Astrocyte of the hippocampus (primary cell): ENCODE data around the gene NOL4L.
"Not testable (repeated sequence)": the region's sequence is repeated elsewhere in the genome, so short reads cannot be mapped to it uniquely, and the experiment has no call there.

Experiments
- DNase-seq: peaks from one replicate; pipeline ENCODE4 v3.0.0; 2011; ENCODE audit warnings: low read depth, low spot score

The NOL4L gene

DNA sequence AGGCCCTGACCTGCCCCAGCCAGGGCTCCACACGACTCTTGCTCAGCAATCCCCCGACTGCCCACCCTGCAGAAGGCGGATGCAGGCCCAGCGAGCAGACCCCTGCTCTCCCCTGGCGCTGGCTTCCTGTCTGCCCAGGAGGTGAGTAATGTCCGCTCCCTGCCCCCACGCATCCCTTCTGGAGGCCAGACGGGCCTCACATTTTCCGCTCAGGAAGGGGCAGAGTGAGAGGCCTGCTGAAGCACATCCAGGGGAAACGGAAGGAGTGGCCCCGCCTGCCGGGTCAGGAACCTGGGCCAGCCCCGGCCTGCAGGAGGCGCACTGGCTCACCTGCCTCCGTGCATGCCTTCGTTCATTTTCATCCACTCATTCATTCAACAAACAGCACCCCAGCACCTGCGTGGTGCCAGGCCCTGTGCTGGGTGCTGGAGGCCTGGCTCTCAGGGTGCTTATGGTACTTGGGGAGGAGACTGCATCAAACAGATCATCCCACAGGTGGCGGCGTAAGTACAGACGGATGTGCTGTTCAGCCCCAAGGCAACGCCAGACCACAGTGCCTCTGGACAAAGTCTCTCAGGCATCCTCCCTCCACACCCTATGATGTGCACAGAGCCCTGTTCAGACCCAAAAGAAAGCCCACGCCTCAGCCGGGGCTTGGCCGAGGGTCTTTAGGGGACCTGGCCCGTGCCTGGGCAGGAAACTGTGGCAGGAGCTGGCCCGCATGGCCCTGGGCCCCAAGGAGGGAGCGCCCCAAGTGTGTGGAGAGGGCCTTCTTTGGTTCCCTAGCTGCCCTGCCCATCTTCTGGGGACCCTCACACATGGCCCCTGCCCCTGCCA is 114.9 kb downstream of the NOL4L start:
- peak; percentile 67 for DNase-seq

DNA sequence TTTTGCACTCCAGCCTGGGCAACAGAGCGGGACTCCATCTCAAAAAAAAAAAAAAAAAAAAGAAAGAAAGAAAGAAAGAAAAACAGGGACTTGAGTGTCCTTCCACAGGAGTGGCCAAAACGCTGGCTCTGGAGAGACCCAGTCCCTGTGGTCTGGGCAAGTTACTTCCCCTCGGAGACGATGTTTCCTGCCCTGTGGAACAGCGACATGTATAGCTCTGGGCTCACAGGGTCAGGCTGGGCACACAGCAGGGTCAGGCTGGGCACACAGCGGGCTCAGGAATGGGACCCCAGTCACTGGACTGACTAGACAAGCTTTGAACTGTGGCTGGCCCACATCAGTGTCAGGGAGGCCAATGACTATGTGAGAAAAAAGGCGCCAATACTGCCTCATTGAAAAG is 116.3 kb downstream of the NOL4L start:
- no peak for DNase-seq

DNA sequence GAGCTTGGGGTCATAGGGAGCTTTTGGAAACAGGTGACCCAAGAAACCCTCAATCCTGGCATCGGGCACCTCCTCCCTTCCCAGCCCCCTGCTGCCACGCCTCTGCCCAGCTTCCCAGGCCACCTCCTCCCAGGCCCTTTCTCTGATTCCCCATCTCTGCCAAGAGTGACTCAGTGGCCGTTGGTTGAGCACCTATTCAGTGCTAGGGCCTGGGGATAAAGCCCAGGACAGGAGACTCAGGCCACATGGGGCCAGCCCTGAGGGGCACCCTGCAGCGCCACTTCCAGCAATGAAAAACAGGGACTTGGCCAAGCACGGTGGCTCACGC is 116.9 kb downstream of the NOL4L start:
- DNase-seq: no peak

DNA sequence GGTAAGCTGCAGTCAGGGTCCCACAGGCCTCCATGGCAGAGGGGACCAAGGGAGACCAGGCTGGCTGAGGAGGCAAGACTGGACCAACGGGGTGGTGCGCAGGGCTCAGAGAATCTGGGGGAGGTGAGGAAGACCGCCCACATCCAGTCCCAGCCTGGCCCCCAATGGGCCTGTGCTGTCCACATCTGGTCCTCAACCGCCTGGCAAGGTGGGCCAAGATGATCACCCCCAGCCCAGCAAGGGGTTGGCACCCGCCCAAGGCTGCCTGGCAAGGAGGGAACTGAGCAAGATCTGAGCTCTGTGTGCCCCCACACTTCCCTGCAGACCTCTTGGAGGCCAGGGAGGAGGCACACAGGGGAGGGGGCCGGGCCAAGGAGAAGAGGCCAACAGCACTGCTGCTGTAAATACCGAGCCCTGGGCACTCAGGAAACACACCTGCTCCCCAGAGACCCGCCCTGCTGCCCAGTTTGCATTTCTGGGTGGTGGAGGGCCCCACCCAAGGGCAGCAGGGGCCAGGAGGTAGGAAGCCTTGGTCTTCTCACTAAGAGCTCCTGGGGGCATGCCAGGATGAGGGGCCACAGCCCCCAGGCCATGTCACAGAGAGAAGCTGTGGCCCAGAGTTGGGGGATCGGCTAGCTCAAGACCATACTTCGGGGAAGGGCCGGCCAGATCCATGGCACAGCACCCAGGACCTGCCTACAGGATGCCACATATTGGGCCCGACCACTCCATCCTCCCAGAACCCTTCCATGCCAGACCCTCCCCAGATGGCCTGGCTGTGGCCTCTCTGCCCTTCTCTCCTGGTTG is 117.4 kb downstream of the NOL4L start:
- DNase-seq: no peak

DNA sequence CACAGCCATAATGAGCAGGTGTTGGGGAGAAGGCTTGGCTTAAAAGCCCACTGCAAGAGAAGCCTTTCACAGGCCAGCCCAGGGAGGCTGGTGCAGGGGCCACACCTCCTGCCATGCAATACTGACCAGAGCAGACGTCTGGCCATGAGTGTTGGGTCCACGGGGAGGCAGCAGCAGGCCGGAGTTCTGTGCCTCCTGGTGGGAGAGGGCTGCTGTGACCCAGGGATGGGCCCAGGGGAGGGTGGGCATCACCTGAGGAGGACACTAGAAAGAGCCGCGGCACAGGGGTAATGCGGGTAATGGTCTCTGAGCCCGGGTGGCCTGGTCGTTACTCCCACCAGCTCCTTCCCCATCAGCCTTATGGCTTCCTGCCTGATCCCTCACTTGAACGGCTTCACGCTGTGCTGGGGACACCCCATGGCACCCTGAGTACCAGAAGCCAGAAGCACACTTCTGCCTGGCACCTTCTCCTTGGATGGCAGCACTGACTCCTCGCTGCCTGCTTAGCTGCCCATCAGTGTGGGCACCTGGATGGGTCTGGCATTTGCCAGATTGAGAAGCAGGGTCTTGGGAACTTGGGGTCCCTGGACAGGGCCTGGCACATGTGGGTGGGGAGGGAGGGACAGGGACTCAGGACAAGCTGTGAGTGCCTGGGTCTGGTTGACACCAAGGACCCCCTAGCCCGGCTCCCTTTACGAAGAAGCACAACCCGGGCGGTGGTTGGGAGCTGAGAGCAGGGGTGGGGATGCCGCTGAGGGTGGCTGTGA is 118.2 kb downstream of the NOL4L start:
- no peak for DNase-seq

DNA sequence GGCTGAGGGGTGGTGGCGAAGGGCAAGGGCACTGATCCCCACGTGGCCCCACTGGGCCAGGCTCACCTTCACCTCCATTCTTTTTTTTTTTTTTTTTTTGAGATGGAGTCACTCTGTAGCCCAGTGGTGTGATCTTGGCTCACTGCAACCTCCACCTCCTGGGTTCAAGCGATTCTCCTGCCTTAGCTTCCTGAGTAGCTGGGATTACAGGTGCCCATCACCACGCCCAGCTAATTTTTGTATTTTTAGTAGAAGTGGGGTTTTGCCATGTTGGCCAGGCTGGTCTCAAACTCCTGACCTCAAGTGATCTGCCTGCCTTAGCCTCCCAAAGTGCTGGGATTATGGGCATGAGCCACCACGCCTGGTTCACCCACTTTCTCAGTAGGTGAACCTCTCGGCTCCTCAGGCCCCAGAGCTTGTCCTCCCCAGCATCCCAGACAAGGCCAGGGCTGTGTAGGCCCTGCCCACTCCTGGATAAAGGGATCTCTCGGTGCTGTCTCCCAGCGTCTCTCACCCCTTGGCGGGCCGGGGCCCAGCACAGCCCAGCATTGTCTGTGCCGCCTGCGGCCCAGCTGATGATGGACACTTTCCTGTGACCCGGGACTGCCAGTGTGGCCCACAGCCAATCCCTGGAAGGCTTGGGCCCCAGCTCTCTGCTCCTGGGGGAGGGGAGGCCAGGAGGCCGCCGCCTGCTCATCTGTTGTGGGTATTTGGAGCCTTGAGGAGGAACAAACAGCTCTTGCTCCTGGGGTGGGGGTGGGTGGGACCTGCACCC is 119.0 kb downstream of the NOL4L start:
- not testable (repeated sequence) for DNase-seq

DNA sequence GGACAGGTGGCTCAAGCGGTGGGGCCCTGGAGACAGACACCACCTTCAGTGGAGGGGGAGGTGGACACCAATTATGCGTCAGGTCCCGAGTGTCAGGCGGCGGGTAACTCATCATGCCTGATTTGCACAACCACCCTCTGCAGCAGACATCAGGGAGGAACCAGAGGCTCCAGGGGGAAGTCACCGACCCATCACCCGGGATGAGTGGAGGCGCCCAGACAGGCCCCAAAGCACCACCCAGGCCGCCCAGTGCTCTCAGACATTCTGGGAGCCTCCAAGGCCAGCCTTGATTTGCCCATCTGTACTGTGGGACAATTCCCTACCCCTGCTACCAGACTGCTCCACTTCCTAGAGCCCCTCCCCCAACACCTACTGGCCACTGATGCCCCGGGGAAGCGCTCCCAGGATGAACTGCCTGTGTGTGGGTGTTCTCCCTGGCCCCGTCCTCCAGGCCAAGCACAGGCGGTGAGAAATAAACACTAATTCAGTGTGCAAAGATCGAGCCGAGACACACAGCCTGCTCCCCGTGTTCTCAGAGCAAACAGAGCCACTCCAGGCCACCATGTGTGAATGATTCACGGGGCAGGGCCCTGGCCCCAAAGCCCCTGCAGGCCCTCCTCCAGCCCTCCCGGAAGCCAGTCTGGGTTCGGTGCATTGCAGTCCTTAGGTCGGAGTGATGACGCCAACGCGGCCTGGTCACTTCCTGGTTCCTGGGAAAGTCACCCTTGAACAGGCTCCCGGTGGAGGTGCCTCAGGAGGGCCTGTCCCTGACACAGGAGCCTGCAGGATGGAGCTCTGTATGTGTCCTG is 119.8 kb downstream of the NOL4L start:
- peak; percentile 25 for DNase-seq

DNA sequence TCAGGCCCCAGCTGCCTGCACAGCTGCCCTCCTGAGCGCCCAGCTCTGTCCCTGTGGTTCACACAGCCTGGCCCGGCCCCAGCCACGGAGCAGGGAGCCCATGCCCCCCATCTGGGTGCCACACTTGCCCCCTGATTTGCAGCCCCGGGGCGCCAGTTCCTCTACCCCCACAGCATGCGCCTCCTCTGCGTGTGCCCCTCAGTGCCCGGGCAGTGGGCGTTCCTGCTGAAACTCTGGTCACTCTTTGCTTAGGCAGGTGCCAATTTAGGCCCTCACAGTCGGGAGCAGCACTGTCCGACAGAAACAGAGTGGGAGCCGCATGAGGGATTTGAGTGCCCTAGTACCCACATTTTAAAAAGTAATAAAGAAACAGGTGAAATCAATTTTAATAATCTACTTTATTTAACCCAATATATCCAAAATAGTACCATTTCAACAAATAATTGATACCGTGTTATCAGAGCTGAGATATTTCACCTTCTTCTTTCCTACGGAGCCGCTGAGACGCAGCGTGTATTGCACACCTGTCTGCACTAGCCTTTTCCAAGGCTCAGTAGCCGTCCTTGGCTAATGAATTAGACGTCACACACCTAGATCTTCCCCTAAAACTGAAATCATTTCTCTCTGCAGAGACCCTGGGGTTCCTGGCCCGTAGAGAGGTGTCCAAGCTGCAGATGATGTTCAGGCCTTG is 120.6 kb downstream of the NOL4L start:
- DNase-seq: no peak

DNA sequence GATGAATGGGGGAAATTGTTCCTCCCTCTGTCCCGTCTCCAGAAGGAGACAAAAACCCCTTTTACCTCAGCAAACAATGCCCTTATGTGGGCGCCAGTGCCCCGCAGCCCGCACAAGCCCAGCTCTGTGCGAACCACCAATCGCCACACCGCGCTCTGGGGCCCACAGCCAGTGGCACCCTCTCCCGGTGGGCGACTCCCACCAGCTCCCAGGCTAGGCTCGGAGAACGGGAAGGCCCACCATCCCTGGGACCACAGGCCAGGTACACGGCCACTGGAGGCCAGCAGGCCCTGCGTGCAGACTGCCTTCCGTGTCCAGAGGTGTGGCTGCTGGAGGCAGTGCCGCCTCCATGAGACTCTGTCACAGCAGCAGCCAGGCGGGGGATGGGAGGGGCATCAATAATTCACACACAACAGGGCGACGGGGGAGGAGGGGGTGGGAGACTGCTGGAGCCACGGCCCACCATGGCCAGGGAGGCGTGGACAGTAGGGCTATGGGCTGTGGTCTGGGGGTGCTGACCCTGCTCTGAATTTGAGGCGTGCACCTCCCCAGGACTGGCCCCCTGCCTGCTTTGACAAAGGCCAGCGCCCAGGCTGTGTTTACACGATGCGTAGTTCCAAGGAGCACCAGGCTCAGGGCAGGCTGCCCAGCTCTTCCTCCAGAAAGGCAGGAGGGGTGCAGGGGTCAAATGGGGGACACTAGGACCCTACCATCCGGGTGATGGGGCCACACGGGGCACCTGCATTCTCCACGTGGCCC is 121.3 kb downstream of the NOL4L start:
- DNase-seq: peak; percentile 70

DNA sequence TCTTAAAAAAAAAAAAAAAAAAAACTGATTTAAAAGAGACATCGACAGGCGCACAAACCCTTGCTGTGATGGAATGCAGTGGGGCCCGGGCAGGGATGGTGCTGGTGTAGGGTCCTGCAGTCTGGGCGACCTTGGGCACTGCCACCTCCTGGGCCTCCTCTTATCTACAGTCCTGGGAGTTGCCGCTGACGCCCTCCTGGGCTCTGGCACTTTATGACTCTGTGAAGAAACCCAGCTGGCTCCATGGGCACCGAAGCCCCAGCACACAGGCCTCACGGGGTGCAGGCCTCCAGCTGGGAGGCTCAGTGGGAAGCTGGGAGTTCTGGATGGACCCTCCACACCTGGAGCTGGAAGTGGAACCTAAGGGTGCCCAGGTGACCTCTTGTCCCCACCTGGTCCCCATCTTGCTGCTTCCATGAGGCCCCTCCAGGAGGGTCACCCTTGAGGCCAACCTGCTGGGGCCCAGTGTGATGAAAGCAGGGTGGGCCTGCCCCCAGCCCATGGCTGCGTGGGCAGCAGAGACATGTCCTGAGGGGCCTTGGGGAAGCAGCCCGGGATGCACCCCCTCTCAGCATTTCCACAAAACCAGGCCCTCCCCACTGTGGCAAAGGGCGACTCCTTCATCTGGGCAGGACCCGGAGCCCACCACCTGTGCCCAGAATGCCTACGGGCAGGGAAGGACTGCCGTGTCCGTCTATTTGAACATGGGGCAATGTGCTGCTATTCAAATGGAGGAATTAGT is 122.1 kb downstream of the NOL4L start:
- no peak for DNase-seq

DNA sequence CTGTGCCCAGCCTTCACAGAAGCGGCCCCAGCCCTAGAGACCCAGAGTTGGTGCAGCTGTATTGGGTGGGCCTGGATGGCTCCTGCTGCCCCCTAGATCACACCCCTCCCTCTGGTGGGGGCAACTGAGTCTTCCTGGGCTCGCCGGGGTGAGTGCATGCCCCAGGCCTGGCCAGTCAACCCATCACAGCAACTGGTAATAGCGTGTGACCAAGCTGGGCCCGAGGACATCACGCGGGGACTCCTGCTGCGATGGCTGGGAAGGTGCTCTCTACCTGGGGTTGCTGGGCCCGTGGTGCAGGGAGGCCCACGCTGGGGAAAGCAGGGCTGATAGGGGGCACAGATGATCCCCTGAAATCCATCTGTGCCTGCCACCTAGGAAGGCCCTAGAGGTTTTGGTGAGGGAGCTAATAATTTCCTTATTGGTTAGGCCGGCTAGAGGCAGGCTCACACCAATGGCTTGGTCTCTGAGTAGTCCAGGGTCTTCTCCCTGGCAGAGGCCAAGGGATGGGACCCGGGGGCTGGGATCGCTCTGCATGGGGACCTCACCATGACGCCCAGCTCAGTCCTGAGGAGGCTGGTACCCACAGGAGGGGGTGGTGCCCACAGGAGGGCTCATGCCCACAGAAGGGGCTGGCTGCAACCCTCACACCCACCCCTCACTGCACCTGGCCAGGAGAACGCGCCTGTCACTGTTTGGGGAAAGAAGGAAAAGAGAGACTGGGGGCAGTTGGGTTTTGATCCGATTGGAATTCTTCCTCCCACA is 123.1 kb downstream of the NOL4L start:
- no peak for DNase-seq

DNA sequence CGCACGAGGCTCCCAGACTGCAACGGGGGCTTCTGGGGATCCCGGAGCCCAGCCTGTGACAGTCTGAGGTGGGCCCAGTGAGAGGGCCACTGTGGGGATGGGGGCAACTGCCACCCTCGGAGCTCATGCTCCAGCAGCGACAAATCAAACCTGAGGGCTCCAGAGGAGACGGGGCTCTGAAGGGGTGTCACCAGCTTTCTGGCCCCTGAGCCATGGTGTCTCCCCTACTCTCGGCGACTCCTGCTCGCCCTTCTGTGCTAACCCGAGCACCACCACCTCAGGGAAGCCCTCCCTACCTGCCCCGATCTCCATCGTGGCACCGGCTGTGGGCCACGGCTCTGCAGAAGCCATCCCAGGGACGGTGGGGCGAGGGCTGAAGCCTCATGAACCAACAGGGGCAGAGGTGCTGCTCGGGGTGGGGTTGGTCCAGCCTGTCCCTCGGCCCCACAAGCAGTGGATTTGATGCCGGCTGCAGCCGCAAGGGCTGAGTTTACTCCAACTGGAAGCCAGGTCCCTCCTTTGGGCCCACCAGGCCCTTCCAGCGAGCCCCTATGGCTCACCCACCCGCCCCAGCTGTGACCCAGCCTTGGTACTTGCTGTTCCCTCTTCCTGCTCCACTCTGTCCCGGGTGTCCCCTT is 124.3 kb downstream of the NOL4L start:
- no peak for DNase-seq

DNA sequence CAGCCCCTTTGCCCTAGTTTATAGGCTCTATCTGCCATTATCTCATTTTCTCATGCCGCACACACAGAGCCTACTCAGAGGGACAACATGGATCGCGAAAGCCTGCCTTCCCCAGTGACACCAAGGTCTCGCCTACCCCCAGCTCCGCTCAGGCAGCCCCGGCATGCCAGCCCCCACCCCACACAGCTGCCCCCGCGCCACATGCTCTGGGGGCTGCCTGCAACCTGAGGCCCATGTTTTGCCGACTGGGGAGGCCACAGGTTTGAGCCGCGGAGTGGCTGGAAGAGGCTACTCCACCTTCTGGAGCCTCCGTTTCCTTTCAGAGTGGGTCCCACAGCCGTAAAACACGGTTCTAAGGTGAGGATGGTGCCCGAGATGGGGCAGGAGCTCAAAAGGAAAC is 124.9 kb downstream of the NOL4L start:
- DNase-seq: no peak

DNA sequence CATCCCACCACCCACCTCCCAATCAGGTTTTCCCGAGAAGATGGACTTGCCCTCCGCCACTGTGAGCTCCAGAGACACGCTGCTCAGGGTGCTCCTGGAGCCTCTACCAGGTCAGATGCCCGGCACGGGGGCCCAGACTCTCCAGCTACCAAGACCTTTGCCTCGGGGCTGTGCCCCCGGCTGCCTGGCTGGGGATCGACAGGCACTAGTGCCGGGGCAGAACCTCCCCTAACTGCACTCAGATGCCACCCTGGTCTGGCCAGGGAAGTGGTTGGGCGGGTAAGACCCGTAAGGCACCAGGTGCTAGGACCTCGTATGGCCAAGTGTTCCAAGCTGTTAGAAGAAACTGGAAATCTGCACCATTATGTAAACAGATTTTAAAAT is 126.3 kb downstream of the NOL4L start:
- no peak for DNase-seq

DNA sequence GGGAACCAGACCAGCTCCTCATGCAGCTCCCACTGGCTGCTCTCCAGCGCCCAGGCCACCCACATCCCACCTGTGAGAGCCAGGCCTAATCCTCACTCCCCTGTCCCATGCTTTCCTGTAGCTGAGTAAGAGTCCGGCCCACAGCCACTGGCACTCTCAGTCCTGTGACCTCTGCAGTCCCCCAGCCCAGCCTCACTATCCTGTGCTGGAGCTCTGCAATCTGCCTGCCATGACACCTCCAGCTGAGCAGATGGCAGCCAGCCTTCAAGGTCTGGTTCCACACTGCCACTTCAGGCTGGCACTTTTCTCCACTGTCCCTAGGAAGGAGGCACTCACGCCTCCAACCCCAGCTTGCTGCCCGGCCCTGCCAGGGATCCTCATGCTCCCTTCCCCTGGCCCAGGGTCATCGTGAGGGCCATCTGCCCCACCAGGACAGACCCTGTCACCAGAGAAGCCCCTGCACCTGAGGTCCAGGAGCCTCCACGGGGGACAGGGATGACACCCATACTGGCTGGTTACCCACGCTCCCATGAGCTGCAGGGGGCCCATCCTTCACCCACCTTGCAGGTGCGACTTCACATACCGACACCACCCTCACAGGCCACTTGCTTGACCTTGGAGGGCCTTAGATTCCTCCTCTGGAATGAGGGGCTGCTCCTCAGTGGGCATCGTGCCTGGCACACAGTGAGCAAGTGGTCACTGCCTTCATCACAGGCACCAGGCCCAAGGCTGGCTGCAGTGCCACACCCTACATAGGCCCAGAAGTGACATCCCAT is 126.9 kb downstream of the NOL4L start:
- no peak for DNase-seq

DNA sequence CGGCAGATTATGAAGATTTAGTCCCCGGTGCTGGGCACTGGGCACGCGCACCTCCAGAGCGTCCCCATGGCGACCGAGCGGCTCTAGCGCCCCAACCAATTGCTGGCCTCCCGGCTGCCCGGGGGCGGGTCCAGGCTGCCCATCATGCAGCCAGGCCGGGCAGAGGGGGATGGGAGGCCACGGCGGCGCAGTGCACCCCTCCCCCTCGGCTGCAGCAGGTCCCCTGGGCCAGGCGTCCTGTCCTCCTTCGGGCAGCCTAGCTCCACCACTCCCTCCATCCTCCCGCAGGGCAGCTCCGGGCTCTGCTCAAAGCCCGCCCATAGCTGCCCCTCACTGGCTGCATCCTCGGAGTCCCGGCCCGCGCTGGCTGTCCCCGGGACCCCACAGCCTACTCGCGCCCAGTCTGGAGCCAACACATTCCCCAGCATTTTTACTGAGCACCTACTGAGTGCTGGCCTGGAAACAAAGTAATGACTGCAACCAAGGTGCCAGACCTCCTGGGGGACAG is 127.6 kb downstream of the NOL4L start:
- DNase-seq: peak; percentile 90
